HepG2 (cell line): ENCODE results near the gene FDPS. TPM values are rescaled to one million over a fixed set of nuclear protein-coding genes. Genes with fewer than 3 reads are reported as not detected.

ENCODE experiments used
- ARID5B ChIP-seq: IDR thresholded peaks from 2 replicates; pipeline ENCODE4 v1.4.0; 2020; ENCODE audit warnings: mild to moderate bottlenecking, missing genetic modification reagents
- ATF1 ChIP-seq: IDR thresholded peaks from 2 replicates; pipeline ENCODE4 v1.6.1; 2016; ENCODE audit warnings: mild to moderate bottlenecking, control low read depth
- BRD4 ChIP-seq: sonication (generic); formaldehyde crosslinking; IDR thresholded peaks from 2 replicates; pipeline ENCODE4 v1.4.0; 2020; ENCODE audit warnings: missing genetic modification reagents
- DR1 ChIP-seq: sonication (generic); formaldehyde crosslinking; IDR thresholded peaks from 2 replicates; pipeline ENCODE4 v1.8.0; 2021; ENCODE audit warnings: mild to moderate bottlenecking, missing genetic modification reagents, inconsistent platforms
- ESRRA ChIP-seq: sonication (generic); formaldehyde crosslinking; IDR thresholded peaks from 2 replicates; pipeline ENCODE4 v1.5.1; 2020; ENCODE audit warnings: mild to moderate bottlenecking, low read depth, missing genetic modification reagents
- MTA3 ChIP-seq: sonication (generic); formaldehyde crosslinking; IDR thresholded peaks from 2 replicates; pipeline ENCODE4 v1.4.0; 2020; ENCODE audit warnings: missing genetic modification reagents
- NFKBIZ ChIP-seq: IDR thresholded peaks from 2 replicates; pipeline ENCODE4 v1.6.1; 2018; ENCODE audit warnings: missing genetic modification reagents, missing compliant biosample characterization
- NONO ChIP-seq, 2 experiments: fragments of 450-650 bp in 1 of 2; sonication (generic) in 1 of 2; formaldehyde crosslinking in 1 of 2; IDR thresholded peaks in 1 of 2; conservative IDR thresholded peaks in 1 of 2; 2 replicates each; pipeline versions ENCODE4 v1.6.1 to v1.8.0; 2017 to 2022; ENCODE audit warnings: mild to moderate bottlenecking in 1 of 2, missing genetic modification reagents in 1 of 2, moderate library complexity in 1 of 2
- REXO4 ChIP-seq: sonication (generic); formaldehyde crosslinking; IDR thresholded peaks from 2 replicates; pipeline ENCODE4 v1.8.0; 2022; ENCODE audit warnings: missing genetic modification reagents, mild to moderate bottlenecking, borderline replicate concordance
- SAFB2 ChIP-seq: sonication (generic); formaldehyde crosslinking; IDR thresholded peaks from 2 replicates; pipeline ENCODE4 v1.5.1; 2020; ENCODE audit warnings: missing genetic modification reagents, low read depth, mild to moderate bottlenecking, borderline replicate concordance
- ZFP36L1 ChIP-seq: sonication (generic); formaldehyde crosslinking; IDR thresholded peaks from 2 replicates; pipeline ENCODE4 v1.8.0; 2022; ENCODE audit warnings: mild to moderate bottlenecking, missing genetic modification reagents, moderate library complexity
- ZNF546 ChIP-seq: sonication (generic); formaldehyde crosslinking; conservative IDR thresholded peaks from 2 replicates; pipeline ENCODE4 v1.8.1; 2023; ENCODE audit warnings: mild to moderate bottlenecking, missing genetic modification reagents
- ZNF556 ChIP-seq: sonication (generic); formaldehyde crosslinking; IDR thresholded peaks from 2 replicates; pipeline ENCODE4 v1.4.0; 2020; ENCODE audit warnings: mild to moderate bottlenecking, missing genetic modification reagents, borderline replicate concordance
- ZNF639 ChIP-seq: conservative IDR thresholded peaks from 2 replicates; pipeline ENCODE4 v1.6.1; 2018; ENCODE audit warnings: missing genetic modification reagents
- ZNF790 ChIP-seq: sonication (generic); formaldehyde crosslinking; IDR thresholded peaks from 2 replicates; pipeline ENCODE4 v1.8.0; 2022; ENCODE audit warnings: missing genetic modification reagents, mild to moderate bottlenecking, borderline replicate concordance
- polyA plus RNA-seq, 8 experiments: library from polyadenylated mRNA; depleted of rRNA in 3 of 8; stranded (reverse) in 7 of 8; unstranded in 1 of 8; fragments of >200 nt; fragmentation: Illumina TruSeq in 4 of 8; extraction: Trizol in 4 of 8; gene quantifications; 2 replicates each; pipeline versions ENCODE4 v1.2.1 to v1.2.3, GENCODE V29; 2011 to 2016; ENCODE audit warnings: low read depth in 4 of 8, missing spikeins in 1 of 8, mixed read lengths in 1 of 8; ENCODE audit not compliant: insufficient read depth in 1 of 8
- total RNA-seq, 5 experiments: library from RNA; depleted of rRNA; stranded (reverse); fragments of >200 nt; fragmentation: Illumina TruSeq; extraction: Trizol; gene quantifications; 2 replicates each; pipeline ENCODE4 v1.2.3, GENCODE V29; 2016; ENCODE audit warnings: low read depth in 1 of 5
- TF ChIP-seq, protein P1 (sequence below): sonication (generic); formaldehyde crosslinking; IDR thresholded peaks from 2 replicates; pipeline ENCODE4 v1.4.0; 2020; ENCODE audit warnings: missing genetic modification reagents
- TF ChIP-seq, protein P2 (sequence below): sonication (generic); formaldehyde crosslinking; IDR thresholded peaks from 2 replicates; pipeline ENCODE4 v1.4.0; 2020; ENCODE audit warnings: missing genetic modification reagents

The FDPS gene
- total and polyA plus RNA-seq, 2 of the 13 experiments (the other 11 are each of a cell fraction or from before 2014, with no cell fraction given) = 264 to 519 TPM

DNA sequence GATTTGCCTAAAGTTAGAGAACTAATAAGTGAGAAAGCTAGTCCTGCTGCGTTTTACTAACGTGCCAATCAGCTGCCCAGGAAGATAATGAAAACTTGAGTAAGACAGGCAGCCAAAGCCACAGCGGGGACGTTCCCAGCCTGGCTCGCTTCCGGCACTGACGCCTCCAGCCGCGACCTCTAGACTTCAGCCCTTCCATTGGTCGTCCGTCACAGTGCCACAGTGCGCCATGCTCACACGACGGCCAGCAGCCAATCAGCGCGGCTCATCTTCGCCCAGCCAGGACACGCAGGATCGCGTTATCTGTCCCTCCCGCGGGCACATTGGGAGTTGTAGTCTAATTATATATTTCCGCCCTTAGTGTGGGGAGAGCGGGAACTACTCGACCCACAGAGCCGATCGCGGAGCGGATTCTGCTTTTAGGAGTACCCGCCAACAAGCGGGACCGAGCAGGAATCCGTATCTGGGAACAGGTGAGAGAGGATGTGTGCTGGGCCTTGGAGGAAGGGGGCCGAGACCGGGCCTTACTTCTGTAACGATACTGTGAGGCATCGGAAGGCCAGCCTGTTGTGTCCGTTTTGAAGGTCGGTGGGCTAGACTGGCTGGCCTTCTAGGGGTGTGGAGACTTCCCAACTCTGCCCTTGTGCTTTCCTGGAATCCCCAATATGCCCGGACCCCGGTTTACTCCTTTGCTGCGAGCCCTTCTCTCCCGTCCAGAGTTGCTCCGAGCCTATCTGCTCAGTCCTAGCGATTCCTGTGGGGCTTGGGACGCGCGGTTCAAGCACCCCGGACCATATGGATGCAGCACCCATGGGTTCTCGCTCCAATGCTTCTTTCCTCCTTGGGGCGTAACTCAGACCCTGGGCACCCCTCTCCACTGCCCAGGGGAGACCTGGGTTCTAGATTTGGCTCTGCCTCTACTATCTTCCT lies at the start of gene FDPS (continued):
- TF ChIP-seq REXO4 (CRISPR knock-in tag) (no peak), ESRRA (CRISPR knock-in tag) (peak; percentile 29; the same call in 1 of the 2 replicates), MTA3 (CRISPR knock-in tag) (no peak), ZFP36L1 (CRISPR knock-in tag) (no peak), ATF1 (CRISPR knock-in tag) (peak; percentile 98), NONO (IDR thresholded peaks at IDR 0.05) (no peak), NONO (CRISPR knock-in tag; conservative IDR thresholded peaks at IDR 0.05) (peak; percentile 69), ZNF790 (CRISPR knock-in tag) (no peak), SAFB2 (peak; percentile 61; the same call in 1 of the 2 replicates), ZNF546 (CRISPR knock-in tag) (no peak), DR1 (CRISPR knock-in tag) (peak; percentile 94), BRD4 (no peak; the same call in none of the 2 replicates), ZNF639 (no peak), NFKBIZ (CRISPR knock-in tag) (0 out of 2 replicates have a peak, but pooled peaks have one; percentile 23), ARID5B (CRISPR knock-in tag) (0 out of 2 replicates have a peak, but pooled peaks have one; percentile 25), ZNF556 (CRISPR knock-in tag) (no peak; the same call in 1 of the 2 replicates)
- TF ChIP-seq, protein P1, sequence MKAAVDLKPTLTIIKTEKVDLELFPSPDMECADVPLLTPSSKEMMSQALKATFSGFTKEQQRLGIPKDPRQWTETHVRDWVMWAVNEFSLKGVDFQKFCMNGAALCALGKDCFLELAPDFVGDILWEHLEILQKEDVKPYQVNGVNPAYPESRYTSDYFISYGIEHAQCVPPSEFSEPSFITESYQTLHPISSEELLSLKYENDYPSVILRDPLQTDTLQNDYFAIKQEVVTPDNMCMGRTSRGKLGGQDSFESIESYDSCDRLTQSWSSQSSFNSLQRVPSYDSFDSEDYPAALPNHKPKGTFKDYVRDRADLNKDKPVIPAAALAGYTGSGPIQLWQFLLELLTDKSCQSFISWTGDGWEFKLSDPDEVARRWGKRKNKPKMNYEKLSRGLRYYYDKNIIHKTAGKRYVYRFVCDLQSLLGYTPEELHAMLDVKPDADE (CRISPR knock-in tag) = no peak
- TF ChIP-seq, protein P2, sequence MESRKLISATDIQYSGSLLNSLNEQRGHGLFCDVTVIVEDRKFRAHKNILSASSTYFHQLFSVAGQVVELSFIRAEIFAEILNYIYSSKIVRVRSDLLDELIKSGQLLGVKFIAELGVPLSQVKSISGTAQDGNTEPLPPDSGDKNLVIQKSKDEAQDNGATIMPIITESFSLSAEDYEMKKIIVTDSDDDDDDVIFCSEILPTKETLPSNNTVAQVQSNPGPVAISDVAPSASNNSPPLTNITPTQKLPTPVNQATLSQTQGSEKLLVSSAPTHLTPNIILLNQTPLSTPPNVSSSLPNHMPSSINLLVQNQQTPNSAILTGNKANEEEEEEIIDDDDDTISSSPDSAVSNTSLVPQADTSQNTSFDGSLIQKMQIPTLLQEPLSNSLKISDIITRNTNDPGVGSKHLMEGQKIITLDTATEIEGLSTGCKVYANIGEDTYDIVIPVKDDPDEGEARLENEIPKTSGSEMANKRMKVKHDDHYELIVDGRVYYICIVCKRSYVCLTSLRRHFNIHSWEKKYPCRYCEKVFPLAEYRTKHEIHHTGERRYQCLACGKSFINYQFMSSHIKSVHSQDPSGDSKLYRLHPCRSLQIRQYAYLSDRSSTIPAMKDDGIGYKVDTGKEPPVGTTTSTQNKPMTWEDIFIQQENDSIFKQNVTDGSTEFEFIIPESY = no peak
